Cardiac muscle cell (in vitro differentiated cells and primary cell): Measurements from ENCODE around the gene ERCC6L. TPM values are rescaled to one million over a fixed set of nuclear protein-coding genes. Genes with fewer than 3 reads are reported as not detected.

Experiments
- DNase-seq, 2 donors: peaks; one replicate each; pipeline versions ENCODE4 v3.0.0 to v3.0.0-alpha.2; 2010 to 2017; ENCODE audit warnings: low read depth in 1 of 2, low spot score in 1 of 2
- H3K27ac ChIP-seq: fragments of 200-600 bp; sonication (generic); 2 replicates; pipeline ENCODE4 v1.5.1; 2016
- H3K27me3 ChIP-seq: fragments of 200-600 bp; sonication (generic); 2 replicates; pipeline ENCODE4 v1.6.0; 2016; ENCODE audit warnings: control low read depth
- H3K36me3 ChIP-seq: fragments of 200-600 bp; sonication (generic); 2 replicates; pipeline ENCODE4 v1.5.1; 2016; ENCODE audit warnings: control low read depth
- H3K4me1 ChIP-seq: fragments of 200-600 bp; sonication (generic); 2 replicates; pipeline ENCODE4 v1.8.1; 2017; ENCODE audit warnings: low read depth, mild to moderate bottlenecking, mixed run types
- H3K4me3 ChIP-seq: fragments of 200-600 bp; sonication (generic); 2 replicates; pipeline ENCODE4 v1.5.1; 2016; ENCODE audit warnings: mild to moderate bottlenecking
- H3K9me3 ChIP-seq: fragments of 200-600 bp; sonication (generic); 2 replicates; pipeline ENCODE4 v1.5.1; 2017; ENCODE audit warnings: low read depth, mild to moderate bottlenecking, control low read depth
- polyA plus RNA-seq: library from polyadenylated mRNA; unstranded; fragments of >200 nt; fragmentation: Nextera tagmentation; extraction: Ambion mirVana; gene quantifications from 2 replicates; pipeline ENCODE4 v1.2.1, GENCODE V29; 2016
- total RNA-seq: library from RNA; depleted of rRNA; stranded (reverse); fragments of >200 nt; gene quantifications from 2 replicates; pipeline ENCODE4 v1.2.3, GENCODE V29; 2016
- TF ChIP-seq, protein P1 (sequence below): IDR thresholded peaks from 2 replicates; pipeline ENCODE4 v1.5.1; 2012; ENCODE audit warnings: low read depth, mild to moderate bottlenecking, low read length

ERCC6L gene
- total and polyA plus RNA-seq, 2 experiments from 2014 or later, result 2.4 to 2.9 TPM

DNA sequence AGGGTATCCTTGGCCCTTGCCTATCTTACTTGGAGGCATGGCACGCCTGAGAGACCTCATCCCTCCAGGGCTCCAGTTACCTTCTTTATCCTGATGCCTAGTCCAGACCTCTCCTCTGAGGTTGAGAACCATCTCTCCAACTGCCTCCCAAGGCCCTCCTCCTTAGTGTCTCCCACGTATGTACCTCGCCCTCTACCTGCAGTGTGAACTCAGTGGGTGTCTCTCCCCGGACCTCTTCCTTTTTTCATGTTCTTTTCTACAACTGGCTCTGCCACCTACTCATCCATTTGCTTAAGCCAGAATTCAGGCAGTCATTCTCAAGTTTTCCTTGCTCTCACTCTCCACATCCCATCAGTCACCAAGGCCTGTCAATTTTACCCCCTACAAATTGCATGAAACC, 21.6 kb upstream of the ERCC6L start:
- Histone ChIP-seq H3K4me1 (no peaks in the 10 kb centered on the region), H3K36me3 (no peaks in the 10 kb centered on the region), H3K27ac (no peak overlapping the region), H3K9me3 (no peaks in the 10 kb centered on the region), H3K4me3 (no peak overlapping the region), H3K27me3 (no peaks in the 10 kb centered on the region)
- DNase-seq, result no peak
- TF ChIP-seq, protein P1, sequence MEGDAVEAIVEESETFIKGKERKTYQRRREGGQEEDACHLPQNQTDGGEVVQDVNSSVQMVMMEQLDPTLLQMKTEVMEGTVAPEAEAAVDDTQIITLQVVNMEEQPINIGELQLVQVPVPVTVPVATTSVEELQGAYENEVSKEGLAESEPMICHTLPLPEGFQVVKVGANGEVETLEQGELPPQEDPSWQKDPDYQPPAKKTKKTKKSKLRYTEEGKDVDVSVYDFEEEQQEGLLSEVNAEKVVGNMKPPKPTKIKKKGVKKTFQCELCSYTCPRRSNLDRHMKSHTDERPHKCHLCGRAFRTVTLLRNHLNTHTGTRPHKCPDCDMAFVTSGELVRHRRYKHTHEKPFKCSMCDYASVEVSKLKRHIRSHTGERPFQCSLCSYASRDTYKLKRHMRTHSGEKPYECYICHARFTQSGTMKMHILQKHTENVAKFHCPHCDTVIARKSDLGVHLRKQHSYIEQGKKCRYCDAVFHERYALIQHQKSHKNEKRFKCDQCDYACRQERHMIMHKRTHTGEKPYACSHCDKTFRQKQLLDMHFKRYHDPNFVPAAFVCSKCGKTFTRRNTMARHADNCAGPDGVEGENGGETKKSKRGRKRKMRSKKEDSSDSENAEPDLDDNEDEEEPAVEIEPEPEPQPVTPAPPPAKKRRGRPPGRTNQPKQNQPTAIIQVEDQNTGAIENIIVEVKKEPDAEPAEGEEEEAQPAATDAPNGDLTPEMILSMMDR, result no peak

DNA sequence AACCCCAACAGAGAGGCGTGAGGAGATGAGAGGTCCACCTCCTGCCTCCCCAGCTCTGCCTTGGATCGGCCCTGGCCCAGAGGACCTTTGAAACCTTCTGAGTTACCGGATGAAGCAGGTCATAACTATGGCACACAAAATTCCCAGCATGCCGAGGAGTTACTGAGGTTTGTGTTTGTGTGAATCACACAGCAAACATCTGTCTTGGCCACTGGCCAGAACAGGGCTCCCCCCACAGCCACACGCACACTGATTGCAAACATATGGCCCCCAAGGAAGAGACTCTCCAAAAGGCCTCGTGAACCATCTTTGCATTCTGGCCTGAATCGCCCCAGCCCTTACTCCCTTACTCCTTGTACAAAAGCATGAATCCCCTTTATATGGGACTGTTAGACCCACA, 19.3 kb upstream of the ERCC6L start:
- no peaks in the 10 kb centered on the region for H3K36me3 ChIP-seq
- DNase-seq, result peak in 1 of 2 donors; percentile 77
- no peak overlapping the region for H3K4me3 ChIP-seq
- H3K4me1 ChIP-seq, result no peaks in the 10 kb centered on the region
- H3K9me3 ChIP-seq, result no peaks in the 10 kb centered on the region
- TF ChIP-seq, protein P1, result no peak
- no peaks in the 10 kb centered on the region for H3K27me3 ChIP-seq
- H3K27ac ChIP-seq, result no peak overlapping the region

DNA sequence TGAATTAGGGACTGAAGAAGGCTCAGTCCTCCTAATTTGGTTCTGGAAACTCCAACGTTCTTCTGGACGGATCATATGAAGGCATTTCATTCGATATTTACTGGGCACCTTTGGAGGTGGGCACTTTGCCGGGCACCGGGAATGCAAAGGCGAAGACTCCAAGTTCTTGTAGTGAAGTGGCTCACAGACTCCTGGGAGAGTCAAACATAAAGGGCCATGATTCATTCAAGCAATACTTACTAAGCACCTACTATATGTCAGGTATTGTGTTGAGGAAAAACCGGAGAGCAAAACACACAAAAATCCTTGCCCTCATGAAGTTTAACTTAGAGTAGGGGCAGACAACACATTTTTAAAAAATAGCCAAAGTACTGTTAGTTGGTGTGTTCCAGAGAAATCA, 17.0 kb upstream of the ERCC6L start:
- Histone ChIP-seq H3K36me3 (no peaks in the 10 kb centered on the region), H3K4me3 (no peak overlapping the region), H3K27me3 (no peaks in the 10 kb centered on the region), H3K9me3 (no peaks in the 10 kb centered on the region), H3K4me1 (no peaks in the 10 kb centered on the region), H3K27ac (no peak overlapping the region)
- no peak for DNase-seq
- TF ChIP-seq, protein P1, result no peak

DNA sequence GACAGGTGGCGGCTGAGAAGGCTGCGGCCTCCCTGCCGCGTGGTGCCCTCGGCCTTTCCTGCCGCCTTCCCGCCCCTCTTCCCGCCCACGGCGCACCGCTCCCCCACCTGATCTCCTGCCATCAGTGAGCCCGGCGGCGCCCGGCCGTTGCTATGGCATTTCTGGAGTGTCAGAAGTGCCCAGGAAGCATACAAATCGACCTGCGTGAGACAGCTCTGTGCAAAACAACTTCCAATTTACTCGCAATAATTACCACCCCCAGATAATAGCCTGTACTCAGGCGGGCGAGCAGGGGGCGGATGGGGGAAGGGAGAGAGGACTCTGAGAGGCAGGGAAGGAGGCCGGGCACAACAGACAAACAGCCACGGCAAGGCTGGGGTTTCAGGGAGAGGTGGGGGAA, 16.6 kb upstream of the ERCC6L start:
- no peaks in the 10 kb centered on the region for H3K27me3 ChIP-seq
- H3K4me1 ChIP-seq, result no peaks in the 10 kb centered on the region
- no peak overlapping the region for H3K4me3 ChIP-seq
- H3K36me3 ChIP-seq, result no peaks in the 10 kb centered on the region
- TF ChIP-seq, protein P1, result no peak
- H3K9me3 ChIP-seq, result no peaks in the 10 kb centered on the region
- no peak overlapping the region for H3K27ac ChIP-seq
- no peak for DNase-seq

DNA sequence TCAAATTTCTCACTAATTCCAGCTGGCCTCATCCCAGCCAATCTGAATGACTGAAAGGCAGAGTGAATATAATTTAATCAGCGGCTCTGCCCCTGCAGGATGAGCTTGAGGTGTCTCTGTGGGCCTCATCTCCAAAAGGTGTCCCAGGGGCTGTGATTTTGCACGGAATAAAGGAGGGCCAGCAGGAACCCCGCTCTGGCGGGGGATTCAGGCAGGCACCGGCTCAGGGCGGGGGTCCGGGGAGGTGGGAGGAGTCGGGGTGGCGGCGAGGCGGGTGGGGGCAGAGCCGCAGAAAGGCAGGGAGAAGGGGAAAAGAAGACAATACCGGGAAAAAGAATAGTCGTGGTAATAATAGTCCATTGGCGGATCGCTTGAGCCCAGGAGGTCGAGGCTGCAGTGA, 16.0 kb upstream of the ERCC6L start:
- no peak for DNase-seq
- H3K36me3 ChIP-seq, result no peaks in the 10 kb centered on the region
- H3K27me3 ChIP-seq, result no peaks in the 10 kb centered on the region
- TF ChIP-seq, protein P1, result no peak
- H3K27ac ChIP-seq, result no peak overlapping the region
- no peaks in the 10 kb centered on the region for H3K9me3 ChIP-seq
- no peak overlapping the region for H3K4me3 ChIP-seq
- no peaks in the 10 kb centered on the region for H3K4me1 ChIP-seq

DNA sequence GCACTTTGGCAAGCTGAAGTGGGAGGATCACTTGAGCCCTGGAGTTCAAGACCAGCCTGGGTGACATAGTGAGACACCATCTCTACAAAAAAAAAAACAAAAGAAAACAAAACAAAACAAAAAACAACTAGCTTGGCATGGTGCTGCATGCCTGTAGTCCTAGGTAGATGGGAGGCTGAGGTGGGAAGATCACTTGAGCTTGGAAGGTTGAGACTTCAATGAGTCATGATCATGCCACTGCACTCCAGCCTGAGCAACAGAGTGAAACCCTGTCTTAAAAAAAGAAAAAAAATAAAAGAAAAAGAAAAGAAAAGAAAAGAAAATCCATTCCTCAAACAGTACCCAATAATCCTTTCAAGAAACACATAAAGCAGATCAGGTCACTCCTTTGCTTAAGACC, 14.9 kb upstream of the ERCC6L start:
- no peak overlapping the region for H3K27ac ChIP-seq
- no peaks in the 10 kb centered on the region for H3K36me3 ChIP-seq
- no peak for DNase-seq
- H3K4me1 ChIP-seq, result no peaks in the 10 kb centered on the region
- no peaks in the 10 kb centered on the region for H3K9me3 ChIP-seq
- TF ChIP-seq, protein P1, result no peak
- no peak overlapping the region for H3K4me3 ChIP-seq
- H3K27me3 ChIP-seq, result no peaks in the 10 kb centered on the region
